Measurements from ENCODE around the gene C2. TPM values are rescaled to one million over a fixed set of nuclear protein-coding genes. Genes with fewer than 3 reads are reported as not detected.
A peak's percentile ranks its signal among the peaks of the same experiment; 100 is the strongest.
"Not testable (repeated sequence)": the region's sequence is repeated elsewhere in the genome, so short reads cannot be mapped to it uniquely, and the experiment has no call there.

Gene C2
- total and polyA plus RNA-seq, 2 experiments from 2014 or later = 1.4 to 2.1 TPM

DNA sequence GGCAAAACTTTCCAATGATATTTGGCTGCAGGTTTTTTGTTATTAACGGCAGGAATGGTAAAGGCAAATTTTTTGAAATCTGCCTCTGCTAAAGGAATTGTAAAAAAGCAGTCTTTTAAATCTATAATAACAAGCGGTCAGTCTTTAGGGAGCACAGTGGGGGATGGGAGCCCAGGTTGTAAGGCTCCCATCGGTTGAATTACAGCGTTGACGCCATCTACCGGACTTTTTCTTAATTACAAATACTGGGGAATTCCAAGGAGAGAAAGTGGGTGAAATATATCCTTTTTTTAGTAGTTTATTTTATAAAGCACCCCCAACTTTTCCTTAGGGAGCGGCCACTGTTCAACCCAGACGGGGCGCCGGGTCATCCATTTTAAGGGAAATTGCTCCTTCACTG lies 61.8 kb downstream of the C2 start:
- H3K9me2 ChIP-seq (ENCODE audit: insufficient read depth); in situ Hi-C loops (cut with MboI); H3K4me2 ChIP-seq (ENCODE audit: unreplicated experiment); H3K4me1 ChIP-seq (ENCODE audit: insufficient read depth); H3K27ac ChIP-seq; H3F3A ChIP-seq (ENCODE audit: insufficient read depth); DNase-seq; H2AFZ ChIP-seq; H3K79me2 ChIP-seq (ENCODE audit: insufficient read depth); H3K9ac ChIP-seq; H3K36me3 ChIP-seq (ENCODE audit: low read depth); H3K4me3 ChIP-seq; H3K9me3 ChIP-seq (ENCODE audit: low read depth); H3K27me3 ChIP-seq (replicated peaks; ENCODE audit: insufficient read depth); H4K20me1 ChIP-seq (ENCODE audit: insufficient read depth): not testable (repeated sequence)
- WGBS, 2 experiments (ENCODE audit: low coverage in 1 of 2, low lambda C conversion rate in 2 of 2, missing lambda C conversion rate in 2 of 2) = no CpG with 5 or more reads among the region's 10 CpGs

DNA sequence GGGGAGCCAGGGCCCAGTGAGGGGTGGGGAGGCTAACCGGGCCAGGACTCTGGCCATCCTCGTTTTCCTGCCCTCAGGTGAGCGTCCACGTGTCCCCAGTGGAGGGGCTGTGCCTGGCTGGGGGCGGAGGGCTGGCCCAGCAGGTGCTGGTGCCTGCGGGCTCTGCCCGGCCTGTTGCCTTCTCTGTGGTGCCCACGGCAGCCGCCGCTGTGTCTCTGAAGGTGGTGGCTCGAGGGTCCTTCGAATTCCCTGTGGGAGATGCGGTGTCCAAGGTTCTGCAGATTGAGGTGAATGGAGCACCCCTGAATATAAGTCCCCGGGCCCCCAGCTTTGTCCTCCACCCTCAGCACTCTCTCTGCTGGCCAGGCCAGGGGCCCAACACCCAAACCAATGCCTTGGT lies 66.9 kb downstream of the C2 start:
- H3K36me3 ChIP-seq (ENCODE audit: low read depth); H3K9me3 ChIP-seq (ENCODE audit: low read depth); H3K9ac ChIP-seq; H3K4me2 ChIP-seq (ENCODE audit: unreplicated experiment); H3K27me3 ChIP-seq (replicated peaks; ENCODE audit: insufficient read depth); H3K9me2 ChIP-seq (ENCODE audit: insufficient read depth); H4K20me1 ChIP-seq (ENCODE audit: insufficient read depth); in situ Hi-C loops (cut with MboI); H3K4me1 ChIP-seq (ENCODE audit: insufficient read depth); H3K4me3 ChIP-seq; H3F3A ChIP-seq (ENCODE audit: insufficient read depth); H2AFZ ChIP-seq; DNase-seq; H3K79me2 ChIP-seq (ENCODE audit: insufficient read depth); H3K27ac ChIP-seq: not testable (repeated sequence)
- WGBS, 2 experiments (ENCODE audit: low coverage in 1 of 2, low lambda C conversion rate in 2 of 2, missing lambda C conversion rate in 2 of 2) = 88 to 90% methylated on average over 9 of the region's 14 CpGs

MicroRNAs within 50 kb of the gene (microRNA counts, 767-probe panel; counts per million panel counts)
- 447 counts per million, percentile 86 among the panel's probes with 10 or more counts for microRNA hsa-miR-1236

Small RNAs within 50 kb of the gene (microRNA-seq; reads per million reads assigned to microRNA genes)
- not detected for gene MIR1236 (ENCODE audit: borderline number of aligned reads)

Small RNAs within 50 kb of the gene (small RNA-seq; reads per million reads assigned to genes)
- not detected for gene AL645922.1 (ENCODE audit: low read depth, low replicate concordance)

Other genes with a start within 250 kb of the C2 start
Only the 30 nearest of the 34 such genes appear.
- 54.0 and 59.9 TPM in 2 replicates for gene ABHD16A, start 224.4 kb upstream of the C2 start, total RNA-seq (2014; rRNA removed; shearing (Covaris generic))
- 48.0 and 48.5 TPM in 2 replicates for gene ABHD16A, start 224.4 kb upstream of the C2 start, polyA plus RNA-seq (2016; fragmentation: Nextera tagmentation; extraction: Ambion mirVana)
- gene LY6G6F, start 220.9 kb upstream of the C2 start, total RNA-seq (2014; rRNA removed; shearing (Covaris generic)) = not detected in 2 replicates
- gene LY6G6F, start 220.9 kb upstream of the C2 start, polyA plus RNA-seq (2016; fragmentation: Nextera tagmentation; extraction: Ambion mirVana) = not detected in 2 replicates
- not detected in 2 replicates for gene LY6G6D, start 212.4 kb upstream of the C2 start, total RNA-seq (2014; rRNA removed; shearing (Covaris generic))
- gene LY6G6D, start 212.4 kb upstream of the C2 start, polyA plus RNA-seq (2016; fragmentation: Nextera tagmentation; extraction: Ambion mirVana) = not detected in 2 replicates
- not detected in 2 replicates for gene LY6G6C, start 206.0 kb upstream of the C2 start, total RNA-seq (2014; rRNA removed; shearing (Covaris generic))
- gene LY6G6C, start 206.0 kb upstream of the C2 start, polyA plus RNA-seq (2016; fragmentation: Nextera tagmentation; extraction: Ambion mirVana) = not detected in 2 replicates
- not detected in 2 replicates for gene MPIG6B, start 204.3 kb upstream of the C2 start, total RNA-seq (2014; rRNA removed; shearing (Covaris generic))
- not detected in 2 replicates for gene MPIG6B, start 204.3 kb upstream of the C2 start, polyA plus RNA-seq (2016; fragmentation: Nextera tagmentation; extraction: Ambion mirVana)
- gene DDAH2, start 198.4 kb upstream of the C2 start, total RNA-seq (2014; rRNA removed; shearing (Covaris generic)) = 76.6 and 93.3 TPM in 2 replicates
- gene DDAH2, start 198.4 kb upstream of the C2 start, polyA plus RNA-seq (2016; fragmentation: Nextera tagmentation; extraction: Ambion mirVana) = 77.7 and 90.2 TPM in 2 replicates
- gene CLIC1, start 191.2 kb upstream of the C2 start, total RNA-seq (2014; rRNA removed; shearing (Covaris generic)) = 447 and 576 TPM in 2 replicates
- gene CLIC1, start 191.2 kb upstream of the C2 start, polyA plus RNA-seq (2016; fragmentation: Nextera tagmentation; extraction: Ambion mirVana) = 784 and 791 TPM in 2 replicates
- 4.3 and 7.1 TPM in 2 replicates for gene MSH5, start 187.7 kb upstream of the C2 start, total RNA-seq (2014; rRNA removed; shearing (Covaris generic))
- 2.0 and 2.9 TPM in 2 replicates for gene MSH5, start 187.7 kb upstream of the C2 start, polyA plus RNA-seq (2016; fragmentation: Nextera tagmentation; extraction: Ambion mirVana)
- 2.5 TPM in 1 of 2 replicates, not detected in the other for gene SAPCD1, start 165.1 kb upstream of the C2 start, total RNA-seq (2014; rRNA removed; shearing (Covaris generic))
- gene SAPCD1, start 165.1 kb upstream of the C2 start, polyA plus RNA-seq (2016; fragmentation: Nextera tagmentation; extraction: Ambion mirVana) = 0.85 and 1.3 TPM in 2 replicates
- gene VWA7, start 150.4 kb upstream of the C2 start, total RNA-seq (2014; rRNA removed; shearing (Covaris generic)) = 0.54 TPM in 1 of 2 replicates, not detected in the other
- 0.37 and 0.56 TPM in 2 replicates for gene VWA7, start 150.4 kb upstream of the C2 start, polyA plus RNA-seq (2016; fragmentation: Nextera tagmentation; extraction: Ambion mirVana)
- 47.6 and 66.4 TPM in 2 replicates for gene VARS1, start 132.0 kb upstream of the C2 start, total RNA-seq (2014; rRNA removed; shearing (Covaris generic))
- gene VARS1, start 132.0 kb upstream of the C2 start, polyA plus RNA-seq (2016; fragmentation: Nextera tagmentation; extraction: Ambion mirVana) = 39.1 and 39.8 TPM in 2 replicates
- gene LSM2, start 120.8 kb upstream of the C2 start, total RNA-seq (2014; rRNA removed; shearing (Covaris generic)) = 32.5 and 40.3 TPM in 2 replicates
- 48.4 and 52.3 TPM in 2 replicates for gene LSM2, start 120.8 kb upstream of the C2 start, polyA plus RNA-seq (2016; fragmentation: Nextera tagmentation; extraction: Ambion mirVana)
- gene HSPA1L, start 112.4 kb upstream of the C2 start, total RNA-seq (2014; rRNA removed; shearing (Covaris generic)) = 1.3 and 1.7 TPM in 2 replicates
- gene HSPA1L, start 112.4 kb upstream of the C2 start, polyA plus RNA-seq (2016; fragmentation: Nextera tagmentation; extraction: Ambion mirVana) = 0.85 and 0.91 TPM in 2 replicates
- 86.1 and 107 TPM in 2 replicates for gene HSPA1A, start 112.2 kb upstream of the C2 start, total RNA-seq (2014; rRNA removed; shearing (Covaris generic))
- 67.5 and 76.3 TPM in 2 replicates for gene HSPA1A, start 112.2 kb upstream of the C2 start, polyA plus RNA-seq (2016; fragmentation: Nextera tagmentation; extraction: Ambion mirVana)
- 104 and 124 TPM in 2 replicates for gene HSPA1B, start 100.0 kb upstream of the C2 start, total RNA-seq (2014; rRNA removed; shearing (Covaris generic))
- 58.0 and 61.3 TPM in 2 replicates for gene HSPA1B, start 100.0 kb upstream of the C2 start, polyA plus RNA-seq (2016; fragmentation: Nextera tagmentation; extraction: Ambion mirVana)
- gene NEU1, start 64.9 kb upstream of the C2 start, total RNA-seq (2014; rRNA removed; shearing (Covaris generic)) = 38.3 and 40.2 TPM in 2 replicates
- 27.8 TPM in 2 replicates for gene NEU1, start 64.9 kb upstream of the C2 start, polyA plus RNA-seq (2016; fragmentation: Nextera tagmentation; extraction: Ambion mirVana)
- not detected in 2 replicates for gene SLC44A4, start 48.7 kb upstream of the C2 start, total RNA-seq (2014; rRNA removed; shearing (Covaris generic))
- gene SLC44A4, start 48.7 kb upstream of the C2 start, polyA plus RNA-seq (2016; fragmentation: Nextera tagmentation; extraction: Ambion mirVana) = not detected in 2 replicates
- gene EHMT2, start 30.0 kb upstream of the C2 start, total RNA-seq (2014; rRNA removed; shearing (Covaris generic)) = 40.2 and 41.5 TPM in 2 replicates
- gene EHMT2, start 30.0 kb upstream of the C2 start, polyA plus RNA-seq (2016; fragmentation: Nextera tagmentation; extraction: Ambion mirVana) = 26.5 and 27.5 TPM in 2 replicates
- gene ZBTB12, start 25.6 kb upstream of the C2 start, total RNA-seq (2014; rRNA removed; shearing (Covaris generic)) = 2.0 and 6.1 TPM in 2 replicates
- gene ZBTB12, start 25.6 kb upstream of the C2 start, polyA plus RNA-seq (2016; fragmentation: Nextera tagmentation; extraction: Ambion mirVana) = not detected in 2 replicates
- 4.4 and 7.3 TPM in 2 replicates for gene CFB, start 18.4 kb downstream of the C2 start, total RNA-seq (2014; rRNA removed; shearing (Covaris generic))
- gene CFB, start 18.4 kb downstream of the C2 start, polyA plus RNA-seq (2016; fragmentation: Nextera tagmentation; extraction: Ambion mirVana) = 3.4 and 3.9 TPM in 2 replicates
- gene NELFE, start 31.3 kb downstream of the C2 start, total RNA-seq (2014; rRNA removed; shearing (Covaris generic)) = 62.9 and 77.9 TPM in 2 replicates
- 108 and 114 TPM in 2 replicates for gene NELFE, start 31.3 kb downstream of the C2 start, polyA plus RNA-seq (2016; fragmentation: Nextera tagmentation; extraction: Ambion mirVana)
- 54.9 and 65.4 TPM in 2 replicates for gene SKIC2, start 31.5 kb downstream of the C2 start, total RNA-seq (2014; rRNA removed; shearing (Covaris generic))
- 46.9 and 47.7 TPM in 2 replicates for gene SKIC2, start 31.5 kb downstream of the C2 start, polyA plus RNA-seq (2016; fragmentation: Nextera tagmentation; extraction: Ambion mirVana)
- 24.2 and 31.0 TPM in 2 replicates for gene DXO, start 44.4 kb downstream of the C2 start, total RNA-seq (2014; rRNA removed; shearing (Covaris generic))
- 23.3 and 26.6 TPM in 2 replicates for gene DXO, start 44.4 kb downstream of the C2 start, polyA plus RNA-seq (2016; fragmentation: Nextera tagmentation; extraction: Ambion mirVana)
- gene C4A, start 54.3 kb downstream of the C2 start, total RNA-seq (2014; rRNA removed; shearing (Covaris generic)) = 4.8 and 5.3 TPM in 2 replicates
- gene C4A, start 54.3 kb downstream of the C2 start, polyA plus RNA-seq (2016; fragmentation: Nextera tagmentation; extraction: Ambion mirVana) = 1.3 and 2.4 TPM in 2 replicates
- 4.5 and 6.4 TPM in 2 replicates for gene C4B, start 87.1 kb downstream of the C2 start, total RNA-seq (2014; rRNA removed; shearing (Covaris generic))
- gene C4B, start 87.1 kb downstream of the C2 start, polyA plus RNA-seq (2016; fragmentation: Nextera tagmentation; extraction: Ambion mirVana) = 1.1 and 2.6 TPM in 2 replicates
- gene CYP21A2, start 110.7 kb downstream of the C2 start, total RNA-seq (2014; rRNA removed; shearing (Covaris generic)) = not detected in 2 replicates
- not detected in 2 replicates for gene CYP21A2, start 110.7 kb downstream of the C2 start, polyA plus RNA-seq (2016; fragmentation: Nextera tagmentation; extraction: Ambion mirVana)
- 23.5 and 23.8 TPM in 2 replicates for gene TNXB, start 181.6 kb downstream of the C2 start, total RNA-seq (2014; rRNA removed; shearing (Covaris generic))
- 5.2 TPM in 2 replicates for gene TNXB, start 181.6 kb downstream of the C2 start, polyA plus RNA-seq (2016; fragmentation: Nextera tagmentation; extraction: Ambion mirVana)
- 33.3 and 37.3 TPM in 2 replicates for gene ATF6B, start 200.5 kb downstream of the C2 start, total RNA-seq (2014; rRNA removed; shearing (Covaris generic))
- gene ATF6B, start 200.5 kb downstream of the C2 start, polyA plus RNA-seq (2016; fragmentation: Nextera tagmentation; extraction: Ambion mirVana) = 51.7 and 54.1 TPM in 2 replicates
- gene FKBPL, start 202.6 kb downstream of the C2 start, total RNA-seq (2014; rRNA removed; shearing (Covaris generic)) = 2.9 and 5.3 TPM in 2 replicates
- 6.2 and 6.9 TPM in 2 replicates for gene FKBPL, start 202.6 kb downstream of the C2 start, polyA plus RNA-seq (2016; fragmentation: Nextera tagmentation; extraction: Ambion mirVana)
- 1.2 TPM in 1 of 2 replicates, not detected in the other for gene PRRT1, start 224.2 kb downstream of the C2 start, total RNA-seq (2014; rRNA removed; shearing (Covaris generic))
- 2.1 and 2.2 TPM in 2 replicates for gene PRRT1, start 224.2 kb downstream of the C2 start, polyA plus RNA-seq (2016; fragmentation: Nextera tagmentation; extraction: Ambion mirVana)